K562 (cell line): ENCODE results near the gene SHB. TPM values are rescaled to one million over a fixed set of nuclear protein-coding genes. Genes with fewer than 3 reads are reported as not detected.

ENCODE experiments used
- ATAC-seq: fragments of 200-7000 bp; cut with Tn5 transposase; 3 replicates; pipeline ENCODE4 v1.9.1; 2020; ENCODE audit warnings: moderate library complexity
- BruUV-seq: library from RNA; stranded (reverse); fragments of 400-500 nt; replicated peaks from 2 replicates; lab custom pipeline; 2021; lab: Mats Ljungman, UMichigan
- CTCF ChIA-PET: fragments of 300-600 bp; formaldehyde crosslinking; extraction: SDS; loops from one replicate; lab custom pipeline; 2021; ENCODE audit warnings: low intra/inter-chr PET ratio; lab: Yijun Ruan, JAX
- POLR2A ChIA-PET: fragments of 300-600, 350-650 bp; sonication (Branson Sonifier 250); formaldehyde crosslinking; extraction: SDS; loops from one replicate; lab custom pipeline; 2021; ENCODE audit warnings: antibody characterized with exemption, inconsistent platforms; lab: Yijun Ruan, JAX
- DNase-seq, 4 experiments: peaks; one replicate each; pipeline versions ENCODE4 v3.0.0 to v3.0.0-alpha.2; 2011 to 2018; ENCODE audit warnings: low spot score in 3 of 4, mixed read lengths in 3 of 4; ENCODE audit errors: extremely low read depth in 1 of 4
- FAIRE-seq: peaks from 2 replicates; lab custom pipeline; 2011; peaks lifted over from hg19 to GRCh38; lab: Jason Lieb, UNC
- H2AFZ ChIP-seq: 2 replicates; pipeline ENCODE4 v1.6.0; 2011; ENCODE audit warnings: low read depth, low read length, control low read depth, inconsistent platforms
- H3K27ac ChIP-seq: fragments of 200-600 bp; 3 replicates; pipeline ENCODE4 v1.8.0; 2011; ENCODE audit warnings: low read depth, mild to moderate bottlenecking, control low read depth, inconsistent platforms, low read length, moderate library complexity, mixed read lengths; ENCODE audit errors: extremely low read depth
- H3K27me3 ChIP-seq, 2 experiments: fragments of 300-600 bp in 1 of 2; 2 replicates in 1 of 2; 3 replicates in 1 of 2; pipeline versions ENCODE4 v1.6.0 to v1.8.0; 2011; ENCODE audit warnings: inconsistent platforms in 2 of 2, low read length in 2 of 2, mild to moderate bottlenecking in 1 of 2, mixed read lengths in 1 of 2, moderate library complexity in 1 of 2; ENCODE audit not compliant: control insufficient read depth in 2 of 2, insufficient read depth in 2 of 2
- H3K36me3 ChIP-seq: fragments of 300-600 bp; 3 replicates; pipeline ENCODE4 v1.8.0; 2011; ENCODE audit warnings: mild to moderate bottlenecking, low read length, inconsistent platforms; ENCODE audit not compliant: control insufficient read depth, insufficient read depth
- H3K4me1 ChIP-seq, 2 experiments: fragments of 200-600 bp in 1 of 2; replicated peaks in 1 of 2; 2 replicates in 1 of 2; 3 replicates in 1 of 2; pipeline versions ENCODE4 v1.5.1 to v1.8.0; 2011; ENCODE audit warnings: inconsistent platforms in 2 of 2, low read length in 2 of 2, mild to moderate bottlenecking in 1 of 2, mixed read lengths in 1 of 2, moderate library complexity in 1 of 2; ENCODE audit not compliant: control insufficient read depth in 2 of 2, insufficient read depth in 2 of 2
- H3K4me2 ChIP-seq: 2 replicates; pipeline ENCODE4 v1.6.1; 2011; ENCODE audit warnings: low read length, control low read depth, inconsistent platforms, mixed read lengths; ENCODE audit not compliant: insufficient read depth
- H3K4me3 ChIP-seq: fragments of 200-600 bp; sonication (generic), shearing (Covaris generic); 2 replicates; pipeline ENCODE4 v1.5.1; 2016; ENCODE audit warnings: control low read depth, inconsistent platforms
- H3K79me2 ChIP-seq: fragments of 200-600 bp; 3 replicates; pipeline ENCODE4 v1.8.0; 2011; ENCODE audit warnings: low read length, inconsistent platforms; ENCODE audit not compliant: control insufficient read depth, insufficient read depth
- H3K9ac ChIP-seq, 2 experiments: 2 replicates each; pipeline versions ENCODE4 v1.6.0 to v1.6.1; 2011; ENCODE audit warnings: low read depth in 2 of 2, low read length in 2 of 2, control low read depth in 1 of 2, inconsistent platforms in 1 of 2, mild to moderate bottlenecking in 1 of 2, mixed read lengths in 1 of 2; ENCODE audit not compliant: insufficient read depth in 1 of 2
- H3K9me1 ChIP-seq: one replicate; pipeline ENCODE4 v1.6.0; 2011; ENCODE audit warnings: inconsistent platforms, mild to moderate bottlenecking, low read length, moderate library complexity; ENCODE audit not compliant: control insufficient read depth, insufficient read depth
- H3K9me3 ChIP-seq: replicated peaks from 2 replicates; pipeline ENCODE4 v1.5.1; 2011; ENCODE audit warnings: low read depth, low read length, inconsistent platforms; ENCODE audit not compliant: control insufficient read depth, insufficient read depth
- H4K20me1 ChIP-seq: replicated peaks from 2 replicates; pipeline ENCODE4 v1.6.1; 2011; ENCODE audit warnings: low read length, inconsistent platforms, mixed read lengths; ENCODE audit not compliant: control insufficient read depth, insufficient read depth
- ELK1 ChIP-seq: sonication (generic); formaldehyde crosslinking; IDR thresholded peaks from 2 replicates; pipeline ENCODE4 v1.8.1; 2022; ENCODE audit warnings: missing genetic modification reagents
- MCM7 ChIP-seq, 2 experiments: fragments of 450-650 bp; IDR thresholded peaks; 2 replicates each; pipeline ENCODE4 v1.6.1; 2016 to 2018
- NFRKB ChIP-seq: fragments of 450-650 bp; IDR thresholded peaks from 2 replicates; pipeline ENCODE4 v1.6.1; 2016; ENCODE audit warnings: low read depth
- TBL1XR1 ChIP-seq, 2 experiments: IDR thresholded peaks; 2 replicates each; pipeline ENCODE4 v1.6.1; 2012; ENCODE audit warnings: improper control_type of control experiment in 2 of 2, low read length in 2 of 2, mild to moderate bottlenecking in 1 of 2
- TSC22D4 ChIP-seq: fragments of 450-650 bp; IDR thresholded peaks from 2 replicates; pipeline ENCODE4 v1.6.1; 2016; ENCODE audit warnings: missing genetic modification characterization, missing biosample characterization, control low read depth
- WHSC1 ChIP-seq: IDR thresholded peaks from one replicate; pipeline ENCODE4 v1.6.1; 2012; ENCODE audit warnings: low read length, control low read depth, inconsistent platforms
- ZNF277 ChIP-seq: fragments of 250-450 bp; sonication (Bioruptor Pico); IDR thresholded peaks from 2 replicates; pipeline ENCODE4 v1.8.0; 2022; ENCODE audit warnings: inconsistent platforms, mild to moderate bottlenecking, moderate library complexity, borderline replicate concordance
- WGBS: fragments of 100-300 bp; shearing (Covaris generic); methylation state at CpG from one replicate; pipeline ENCODE4 v1.1.6; 2016; ENCODE audit warnings: low coverage, mixed read lengths; ENCODE audit not compliant: insufficient coverage; ENCODE audit errors: missing lambda C conversion rate; 5-methylcytosine and 5-hydroxymethylcytosine counted together
- in situ Hi-C: fragments of 300-500 bp; cut with MboI; formaldehyde crosslinking; loops from 4 replicates; pipeline ENCODE4 v1.15.0; 2018; ENCODE audit warnings: inconsistent platforms, mixed read lengths
- intact Hi-C: fragments of 100-400 bp; cut with micrococcal nuclease; formaldehyde crosslinking; loops from 2 replicates; pipeline ENCODE4 v1.14.2; 2022
- polyA plus RNA-seq, 8 experiments: library from polyadenylated mRNA; depleted of rRNA in 4 of 8; stranded (reverse) in 5 of 8; unstranded in 3 of 8; fragments of >200 nt; fragmentation: Nextera tagmentation in 2 of 8; fragmentation: Illumina TruSeq in 1 of 8; extraction: Ambion mirVana in 2 of 8; extraction: Trizol in 1 of 8; gene quantifications; 2 replicates each; pipeline versions ENCODE4 v1.2.1 to v1.2.3, GENCODE V29; 2011 to 2014; ENCODE audit warnings: inconsistent platforms in 1 of 8, missing spikeins in 1 of 8
- total RNA-seq, 7 experiments: library from RNA; depleted of rRNA in 6 of 7; stranded (reverse); fragments of >200 nt in 6 of 7; fragmentation: Illumina TruSeq in 2 of 7; extraction: Trizol in 2 of 7; gene quantifications; 2 replicates each; pipeline versions ENCODE4 v1.2.1 to v1.2.3, GENCODE V29; 2011 to 2021; ENCODE audit warnings: low replicate concordance in 1 of 7

The SHB gene
- total and polyA plus RNA-seq, 9 of the 15 experiments (the other 6 are each of a cell fraction or from before 2014, with no cell fraction given), result 0.78 to 16.0 (median 5.3) TPM

GRCh38 chr9:38089387-38090165, 20.5 kb upstream of the SHB start:
- Histone ChIP-seq H3K36me3 (no peaks in the 10 kb centered on the region), H3K4me3 (no peak overlapping the region), H3K9me1 (no peaks in the 10 kb centered on the region), H3K79me2 (no peaks in the 10 kb centered on the region), H4K20me1 (no peaks in the 10 kb centered on the region), H3K27me3 (peaks cover under 1 to 9% of the 10 kb centered on the region in 2 experiments; a peak in 4 of 5 replicates), H3K27ac (no peak overlapping the region), H3K9me3 (no peaks in the 10 kb centered on the region), H2AFZ (no peak overlapping the region), H3K4me2 (no peak overlapping the region), H3K4me1 (no peaks in the 10 kb centered on the region), H3K9ac (no peak overlapping the region)
- no TSS peak for BruUV-seq
- CTCF ChIA-PET, result interaction anchor here (0.7 to 1.1 kb wide), 3 partner anchors 20 to 272 kb away, joined by 3 to 5 read pairs (median 3); no protein-coding TSS in a partner anchor
- ATAC-seq (no peak), DNase-seq (no peak), FAIRE-seq (no peak)
- in situ Hi-C loops, result no loop called here
- WGBS, result 6% methylated on average over 2 of the region's 2 CpGs
- intact Hi-C loops, result loop anchor here (2.0 to 10.0 kb wide), 5 partner anchors 71 to 273 kb away; no protein-coding TSS in a partner anchor
- POLR2A ChIA-PET, result interaction anchor here (0.5 to 1.2 kb wide), 3 partner anchors 11 to 135 kb away, joined by 3 to 4 read pairs (median 3); no protein-coding TSS in a partner anchor
- no peak for TF ChIP-seq ZNF277 (CRISPR knock-in tag)
- no peak for TF ChIP-seq ELK1 (CRISPR knock-in tag)
- TF ChIP-seq TSC22D4 (tag), result no peak
- TF ChIP-seq WHSC1, result no peak
- no peak for TF ChIP-seq MCM7 (IDR thresholded peaks at IDR 0.05)
- no peak for TF ChIP-seq TBL1XR1 (IDR thresholded peaks at IDR 0.05; ENCODE audit: low read length in 2 of 2)
- TF ChIP-seq NFRKB, result no peak
